ENCODE measurements around the gene GPR83.

DNA sequence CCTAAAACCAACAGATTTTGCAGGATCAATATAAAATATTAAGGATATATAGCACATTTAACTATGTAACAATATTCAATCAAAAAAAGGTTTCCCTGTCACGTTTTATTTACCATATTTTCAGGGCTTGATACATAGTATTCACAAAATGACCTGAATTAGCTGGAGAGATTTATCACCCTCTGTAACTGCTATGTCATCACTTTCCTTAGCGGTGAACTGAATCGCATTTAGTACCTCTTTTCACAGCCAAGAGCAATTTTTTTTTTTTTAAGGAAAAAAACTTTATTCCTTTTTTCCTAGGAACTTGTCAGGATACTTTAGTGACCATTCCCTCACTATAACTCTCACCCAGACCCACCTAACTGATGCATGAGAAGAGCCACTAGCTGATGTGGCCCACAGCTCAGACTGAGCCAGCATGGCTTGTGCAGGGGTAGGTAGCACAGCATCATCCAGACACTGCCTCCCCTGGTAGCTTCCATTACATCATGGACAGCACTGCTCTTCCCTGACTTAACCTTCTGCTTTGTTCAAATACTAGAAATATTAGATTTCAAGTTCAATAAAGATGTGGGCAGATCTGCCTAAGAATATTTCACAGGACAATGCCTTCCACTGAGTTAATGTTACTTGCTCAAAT, 17.0 kb upstream of the GPR83 start:
- TF ChIP-seq POLR2A (IDR thresholded peaks at IDR 0.05) (no peak), CTCF (IDR thresholded peaks at IDR 0.05) (no peak), POLR2AphosphoS5 (IDR thresholded peaks at IDR 0.05) (no peak), EP300 (IDR thresholded peaks at IDR 0.05) (no peak)

Measured in upper lobe of left lung (tissue), 4 donors.